A549 (cell line): Measurements from ENCODE around the gene LSM3. TPM values are rescaled to one million over a fixed set of nuclear protein-coding genes. Genes with fewer than 3 reads are reported as not detected.

ENCODE experiments used
- ATAC-seq, 2 experiments: fragments of 200-7000 bp in 1 of 2; fragments of >200 bp in 1 of 2; cut with Nextera tagmentation in 1 of 2; cut with Tn5 transposase in 1 of 2; 3 replicates each; pipeline versions ENCODE4 v1.8.0 to v1.9.1; 2018 to 2020; ENCODE audit warnings: mild to moderate bottlenecking in 1 of 2, moderate library complexity in 1 of 2
- CTCF ChIA-PET: fragments of 300-600 bp; sonication (Branson Sonifier 250); formaldehyde crosslinking; extraction: SDS; loops from one replicate; lab custom pipeline; 2021; ENCODE audit warnings: antibody characterized with exemption, inconsistent platforms; lab: Yijun Ruan, JAX
- POLR2A ChIA-PET: fragments of 350-600 bp; formaldehyde crosslinking; extraction: SDS; loops from one replicate; lab custom pipeline; 2021; ENCODE audit warnings: antibody characterized with exemption, inconsistent platforms; lab: Yijun Ruan, JAX
- DNase-seq, 2 experiments: peaks; one replicate each; pipeline versions ENCODE4 v3.0.0 to v3.0.0-alpha.2; 2011 to 2016; ENCODE audit warnings: low read depth in 1 of 2, low spot score in 1 of 2
- FAIRE-seq: peaks from 2 replicates; lab custom pipeline; 2011; peaks lifted over from hg19 to GRCh38; lab: Jason Lieb, UNC
- H3K27ac ChIP-seq, 2 experiments: fragments of >200 bp; sonication (Bioruptor Twin); formaldehyde crosslinking; 3 replicates each; pipeline ENCODE4 v1.5.1; 2016 to 2017
- H3K4me1 ChIP-seq: fragments of >200 bp; sonication (Bioruptor Twin); formaldehyde crosslinking; 3 replicates; pipeline ENCODE4 v1.6.1; 2016
- H3K4me2 ChIP-seq: fragments of >200 bp; sonication (Bioruptor Twin); formaldehyde crosslinking; 3 replicates; pipeline ENCODE4 v1.6.1; 2016
- H3K4me3 ChIP-seq: fragments of >200 bp; sonication (Bioruptor Twin); formaldehyde crosslinking; 3 replicates; pipeline ENCODE4 v1.5.1; 2016
- H3K9me3 ChIP-seq: fragments of >200 bp; sonication (Bioruptor Twin); formaldehyde crosslinking; 3 replicates; pipeline ENCODE4 v1.6.1; 2016
- BCL3 ChIP-seq: fragments of >200 bp; sonication (Bioruptor Twin); formaldehyde crosslinking; IDR thresholded peaks from 3 replicates; pipeline ENCODE4 v1.6.1; 2016
- CHD2 ChIP-seq: fragments of 150-350 bp; IDR thresholded peaks from 2 replicates; pipeline ENCODE4 v1.6.1; 2014; ENCODE audit warnings: low read length; ENCODE audit not compliant: partially characterized antibody
- FOSL2 ChIP-seq, 2 experiments: fragments of 450-650 bp in 1 of 2; fragments of >200 bp in 1 of 2; sonication (Bioruptor Twin) in 1 of 2; formaldehyde crosslinking; IDR thresholded peaks; 2 replicates each; pipeline versions ENCODE4 v1.5.0 to v1.6.1; 2016 to 2020; ENCODE audit warnings: mild to moderate bottlenecking in 1 of 2, moderate library complexity in 1 of 2
- GATA3 ChIP-seq: IDR thresholded peaks from 2 replicates; pipeline ENCODE4 v1.6.1; 2012; ENCODE audit warnings: borderline replicate concordance
- HDAC2 ChIP-seq: fragments of 200-600 bp; sonication (generic); IDR thresholded peaks from 2 replicates; pipeline ENCODE4 v1.6.1; 2016
- HOXA7 ChIP-seq: fragments of 250-450 bp; sonication (Bioruptor Pico); IDR thresholded peaks from 2 replicates; pipeline ENCODE4 v1.5.0; 2020; ENCODE audit warnings: mild to moderate bottlenecking, moderate library complexity
- JUN ChIP-seq, 2 experiments: fragments of >200 bp; sonication (Bioruptor Twin); formaldehyde crosslinking; IDR thresholded peaks; 2 replicates in 1 of 2; 3 replicates in 1 of 2; pipeline ENCODE4 v1.6.1; 2016 to 2017
- KDM5A ChIP-seq: fragments of 200-600 bp; sonication (generic); IDR thresholded peaks from 2 replicates; pipeline ENCODE4 v1.6.1; 2016; ENCODE audit warnings: antibody characterized with exemption, mild to moderate bottlenecking
- MAFK ChIP-seq: fragments of 450-650 bp; IDR thresholded peaks from 2 replicates; pipeline ENCODE4 v1.6.1; 2014; ENCODE audit not compliant: partially characterized antibody
- MAX ChIP-seq: IDR thresholded peaks from 2 replicates; pipeline ENCODE4 v1.6.1; 2012
- MYC ChIP-seq: IDR thresholded peaks from 2 replicates; pipeline ENCODE4 v1.6.1; 2012; ENCODE audit warnings: mild to moderate bottlenecking, inconsistent platforms, low read length, improper control_type of control experiment, borderline replicate concordance
- NPAS2 ChIP-seq: fragments of 250-450 bp; sonication (Bioruptor Pico); IDR thresholded peaks from 2 replicates; pipeline ENCODE4 v1.8.0; 2022; ENCODE audit warnings: mild to moderate bottlenecking, moderate library complexity, borderline replicate concordance
- PHF8 ChIP-seq: fragments of 200-600 bp; sonication (generic); IDR thresholded peaks from 2 replicates; pipeline ENCODE4 v1.6.1; 2016; ENCODE audit warnings: low read depth, mild to moderate bottlenecking, antibody characterized with exemption, moderate library complexity, borderline replicate concordance
- POLR2A ChIP-seq: IDR thresholded peaks from 2 replicates; pipeline ENCODE4 v1.6.1; 2012; ENCODE audit warnings: mild to moderate bottlenecking, low read length
- POLR2AphosphoS2 ChIP-seq: conservative IDR thresholded peaks from 2 replicates; pipeline ENCODE4 v1.6.1; 2012; ENCODE audit warnings: low read length, improper control_type of control experiment, inconsistent platforms
- RAD21 ChIP-seq, 2 experiments: fragments of >200 bp in 1 of 2; sonication (Bioruptor Twin) in 1 of 2; formaldehyde crosslinking in 1 of 2; IDR thresholded peaks in 1 of 2; conservative IDR thresholded peaks in 1 of 2; 2 replicates in 1 of 2; 3 replicates in 1 of 2; pipeline ENCODE4 v1.6.1; 2012 to 2018; ENCODE audit warnings: inconsistent platforms in 1 of 2
- REST ChIP-seq: fragments of 200-600 bp; sonication (generic); IDR thresholded peaks from 2 replicates; pipeline ENCODE4 v1.6.1; 2016; ENCODE audit warnings: antibody characterized with exemption, mild to moderate bottlenecking, moderate library complexity
- SMC3 ChIP-seq: fragments of >200 bp; sonication (Bioruptor Twin); formaldehyde crosslinking; IDR thresholded peaks from 3 replicates; pipeline ENCODE4 v1.6.1; 2018; ENCODE audit warnings: inconsistent platforms
- TFCP2L1 ChIP-seq: fragments of 250-450 bp; sonication (Bioruptor Pico); IDR thresholded peaks from 2 replicates; pipeline ENCODE4 v1.5.0; 2021; ENCODE audit warnings: mild to moderate bottlenecking
- WGBS: methylation state at CpG from one replicate; pipeline ENCODE4 v1.1.6; 2017; ENCODE audit errors: missing lambda C conversion rate; 5-methylcytosine and 5-hydroxymethylcytosine counted together
- polyA minus RNA-seq: library from RNA; depleted of rRNA, polyadenylated mRNA; stranded (reverse); fragments of >200 nt; gene quantifications from 2 replicates; pipeline ENCODE4 v1.2.3, GENCODE V29; 2011; rRNA and poly(A)+ RNA removed
- polyA plus RNA-seq, 4 experiments: library from polyadenylated mRNA; depleted of rRNA in 3 of 4; stranded (reverse); fragments of >200 nt; fragmentation: RNase III in 1 of 4; extraction: RNeasy Plus Mini Kit Qiagen cat#74134 plus additional on column Dnase treatment in 1 of 4; gene quantifications; 2 replicates in 3 of 4; 3 replicates in 1 of 4; pipeline ENCODE4 v1.2.3, GENCODE V29; 2011 to 2017

The LSM3 gene
- polyA plus RNA-seq (2011; rRNA removed) = 11.8 and 23.9 TPM in 2 replicates
- 6.5 and 9.1 TPM in 2 replicates for polyA plus RNA-seq (2012; cell fraction: cytosol; rRNA removed)
- 1.2 and 2.5 TPM in 2 replicates for polyA plus RNA-seq (2012; cell fraction: nucleus; rRNA removed)
- 32.0 to 36.1 TPM (median 33.0 TPM) in 3 replicates for polyA plus RNA-seq (2017; fragmentation: RNase III; extraction: RNeasy Plus Mini Kit Qiagen cat#74134 plus additional on column Dnase treatment)
- polyA minus RNA-seq = 1.8 and 2.4 TPM in 2 replicates

- DNase-seq (peak; percentile 90 to 99), FAIRE-seq (peak; percentile 72), ATAC-seq (peak; percentile 94 to 98)
- Histone ChIP-seq H3K27ac (peak within 1 kb of the TSS; percentile 95 to 97), H3K4me3 (peak within 1 kb of the TSS; percentile 71), H3K9me3 (no peaks in the 10 kb centered on the region), H3K4me1 (peaks cover 41% of the 10 kb centered on the region), H3K4me2 (peak within 1 kb of the TSS; percentile 89)
- ChIA-PET POLR2A (interaction anchor here (0.5 to 2.0 kb wide), 29 partner anchors 8 to 473 kb away, joined by 3 to 41 read pairs (median 4); partner anchors contain the start of genes CCDC174, CHCHD4 and TMEM43), CTCF (interaction anchor here (0.7 to 2.0 kb wide), 6 partner anchors 12 to 283 kb away, joined by 3 to 15 read pairs (median 3); partner anchors contain the start of genes CHCHD4 and TMEM43)
- WGBS = 2% methylated on average over 45 of the region's 78 CpGs
- TF ChIP-seq JUN (IDR thresholded peaks at IDR 0.05) = peak; percentile 80 to 95
- TF ChIP-seq BCL3 = peak; percentile 96
- TF ChIP-seq HDAC2 = no peak
- TF ChIP-seq MAX = peak; percentile 68
- TF ChIP-seq POLR2AphosphoS2 = no peak
- peak; percentile 95 for TF ChIP-seq KDM5A
- peak in 1 of 2 experiments; percentile 23; a peak in 1 of 5 replicates for TF ChIP-seq RAD21 (conservative IDR thresholded peaks at IDR 0.05 in 1 of 2, IDR thresholded peaks at IDR 0.05 in 1 of 2)
- 0 out of 2 replicates have a peak, but pooled peaks have one; percentile 24 for TF ChIP-seq TFCP2L1 (CRISPR knock-in tag)
- TF ChIP-seq POLR2A = peak; percentile 87
- TF ChIP-seq GATA3 = peak; percentile 59; the same call in 1 of the 2 replicates
- peak; percentile 62 for TF ChIP-seq MYC
- TF ChIP-seq MAFK = peak; percentile 70
- peak; percentile 96 for TF ChIP-seq PHF8
- TF ChIP-seq SMC3 = 0 out of 3 replicates have a peak, but pooled peaks have one; percentile 21
- peak; percentile 100 for TF ChIP-seq CHD2
- TF ChIP-seq HOXA7 (CRISPR knock-in tag) = no peak
- TF ChIP-seq FOSL2 (IDR thresholded peaks at IDR 0.05) = no peak
- peak; percentile 63 for TF ChIP-seq FOSL2 (CRISPR knock-in tag; IDR thresholded peaks at IDR 0.05)
- peak; percentile 100 for TF ChIP-seq REST
- TF ChIP-seq NPAS2 = no peak
These were observed at the start of gene LSM3, which contains the start of gene XPC for GRCh38 chr3:14178247-14179113. Gene LSM3 (plus strand): TSS chr3:14178817. CDS start chr3:14178861, 44 bp downstream. Gene XPC (minus strand): TSS chr3:14178601. CDS start chr3:14178568, 33 bp downstream.
